DND-41 (cell line): ENCODE measurements around the gene ATP8A2.
"Not testable (repeated sequence)": the region's sequence is repeated elsewhere in the genome, so short reads cannot be mapped to it uniquely, and the experiment has no call there.

Source experiments
- ATAC-seq: fragments of 200-7000 bp; cut with Tn5 transposase; 3 replicates; pipeline ENCODE4 v1.9.1; 2021; ENCODE audit warnings: low read depth; ENCODE audit not compliant: insufficient read depth
- DNase-seq: peaks from one replicate; pipeline ENCODE4 v3.0.0-alpha.2; 2020
- H2AFZ ChIP-seq: 2 replicates; pipeline ENCODE4 v1.6.0; 2012; ENCODE audit warnings: low read depth, low read length
- H3K27ac ChIP-seq: 2 replicates; pipeline ENCODE4 v1.5.1; 2012; ENCODE audit warnings: low read length, inconsistent platforms
- H3K27me3 ChIP-seq: fragments of 200-600 bp; sonication (generic); 2 replicates; pipeline ENCODE4 v1.6.0; 2012; ENCODE audit warnings: low read length, mild to moderate bottlenecking, inconsistent platforms; ENCODE audit not compliant: insufficient read depth, poor library complexity
- H3K36me3 ChIP-seq: 2 replicates; pipeline ENCODE4 v1.5.1; 2012; ENCODE audit warnings: low read length, inconsistent platforms; ENCODE audit not compliant: insufficient read depth
- H3K4me1 ChIP-seq: 2 replicates; pipeline ENCODE4 v1.5.1; 2012; ENCODE audit warnings: mild to moderate bottlenecking, low read length; ENCODE audit not compliant: insufficient read depth
- H3K4me2 ChIP-seq: 2 replicates; pipeline ENCODE4 v1.6.0; 2012; ENCODE audit warnings: mild to moderate bottlenecking, moderate library complexity, low read length, inconsistent platforms; ENCODE audit not compliant: insufficient read depth
- H3K4me3 ChIP-seq, 2 experiments: fragments of 200-600 bp in 1 of 2; shearing (Covaris generic) in 1 of 2; 2 replicates each; pipeline ENCODE4 v1.5.1; 2012 to 2016; ENCODE audit warnings: inconsistent platforms in 2 of 2, low read length in 2 of 2, mild to moderate bottlenecking in 2 of 2, low read depth in 1 of 2, moderate library complexity in 1 of 2
- H3K79me2 ChIP-seq: 2 replicates; pipeline ENCODE4 v1.6.0; 2012; ENCODE audit warnings: low read length, inconsistent platforms; ENCODE audit not compliant: insufficient read depth
- H3K9ac ChIP-seq: 2 replicates; pipeline ENCODE4 v1.6.0; 2012; ENCODE audit warnings: low read depth, mild to moderate bottlenecking, inconsistent platforms, low read length, moderate library complexity
- H3K9me3 ChIP-seq: 2 replicates; pipeline ENCODE4 v1.5.1; 2012; ENCODE audit warnings: low read length, moderate library complexity, mild to moderate bottlenecking, inconsistent platforms; ENCODE audit not compliant: insufficient read depth, severe bottlenecking
- H4K20me1 ChIP-seq: 2 replicates; pipeline ENCODE4 v1.6.0; 2012; ENCODE audit warnings: low read length; ENCODE audit not compliant: insufficient read depth
- CTCF ChIP-seq: IDR thresholded peaks from 2 replicates; pipeline ENCODE4 v1.5.1; 2012; ENCODE audit warnings: borderline replicate concordance, low read length, moderate library complexity, mild to moderate bottlenecking; ENCODE audit not compliant: poor library complexity, severe bottlenecking; ENCODE audit errors: extremely low read depth
- EZH2 ChIP-seq: IDR thresholded peaks from 3 replicates; pipeline ENCODE4 v1.6.1; 2012; ENCODE audit warnings: borderline replicate concordance, low read depth, mild to moderate bottlenecking, moderate library complexity, low read length, inconsistent platforms; ENCODE audit not compliant: severe bottlenecking

ATP8A2 gene

DNA sequence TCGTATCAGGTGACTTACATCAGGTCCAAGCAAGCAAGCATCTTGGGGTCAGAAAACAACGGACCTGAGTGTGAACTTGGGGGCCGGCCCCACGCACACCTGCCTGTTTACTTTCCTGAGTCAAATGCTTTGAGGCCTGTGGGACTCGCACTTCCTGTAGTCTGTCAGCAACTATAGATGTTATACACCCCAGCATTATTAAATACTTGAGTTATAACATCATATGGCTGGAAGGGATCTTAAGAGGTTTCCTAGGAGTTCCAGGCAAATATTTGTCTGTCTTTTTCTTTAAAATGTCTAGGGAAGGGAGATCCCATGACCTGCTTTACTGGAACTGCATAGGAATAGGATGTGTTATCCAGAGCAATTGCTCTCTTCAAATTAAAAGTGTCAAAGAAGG, 399.4 kb downstream of the ATP8A2 start:
- H3K9me3 ChIP-seq, result no peaks in the 10 kb centered on the region
- peaks cover 13% of the 10 kb centered on the region for H3K4me1 ChIP-seq
- no peaks in the 10 kb centered on the region for H4K20me1 ChIP-seq
- no peak for DNase-seq
- ATAC-seq, result peak; percentile 66
- no peak overlapping the region for H3K4me3 ChIP-seq
- H3K4me2 ChIP-seq, result no peak overlapping the region
- H3K27ac ChIP-seq, result peak overlapping the region; percentile 52
- no peaks in the 10 kb centered on the region for H3K36me3 ChIP-seq
- no peaks in the 10 kb centered on the region for H3K79me2 ChIP-seq
- no peak overlapping the region for H3K9ac ChIP-seq
- no peaks in the 10 kb centered on the region for H3K27me3 ChIP-seq
- TF ChIP-seq EZH2 (no peak), CTCF (no peak)
- no peak overlapping the region; the same call in 1 of the 2 replicates for H2AFZ ChIP-seq

DNA sequence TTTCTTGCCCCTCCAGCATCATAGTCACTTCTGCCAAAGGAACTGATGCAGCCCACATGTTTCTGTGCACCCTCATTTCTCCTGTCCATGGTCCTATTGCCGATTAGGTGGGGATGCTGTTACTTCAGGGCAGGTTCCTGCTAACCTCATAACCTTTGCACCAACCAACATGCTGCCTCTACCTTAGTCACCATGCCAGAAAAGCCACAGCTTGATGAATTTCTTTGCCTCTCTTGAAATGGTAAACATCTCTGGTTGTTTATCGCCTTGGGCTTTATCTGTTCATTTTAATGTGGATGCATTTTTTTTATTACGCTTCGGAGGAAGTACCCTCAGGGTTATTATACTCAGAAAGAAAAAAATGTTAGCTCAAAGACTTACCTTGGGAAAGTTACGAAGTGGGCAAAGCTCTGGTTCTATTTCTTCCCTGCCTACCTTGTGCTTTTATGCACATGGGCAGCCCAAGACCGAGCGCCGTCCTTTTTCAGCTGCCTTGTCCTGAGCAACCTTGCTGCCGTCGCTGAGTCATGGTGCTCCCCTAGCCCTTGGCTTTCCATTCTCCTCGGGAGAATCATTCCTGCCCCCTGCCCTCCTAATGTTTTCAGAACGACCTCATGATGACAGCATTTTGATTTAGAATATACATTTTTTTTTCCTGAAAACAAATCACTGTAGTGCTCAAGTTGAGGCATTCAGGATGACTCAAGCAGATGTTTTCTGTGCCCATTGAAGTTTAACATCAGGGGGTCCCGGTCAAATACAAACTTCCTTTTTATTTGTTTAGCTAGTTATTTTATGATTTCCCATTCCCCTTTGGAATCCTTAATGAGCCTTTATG, 400.1 kb downstream of the ATP8A2 start:
- Histone ChIP-seq H3K4me3 (no peak overlapping the region), H3K79me2 (no peaks in the 10 kb centered on the region), H3K27me3 (no peaks in the 10 kb centered on the region), H3K9ac (no peak overlapping the region), H2AFZ (no peak overlapping the region), H3K4me1 (peaks cover 13% of the 10 kb centered on the region), H3K36me3 (no peaks in the 10 kb centered on the region), H3K27ac (no peak overlapping the region), H3K4me2 (no peak overlapping the region), H3K9me3 (no peaks in the 10 kb centered on the region), H4K20me1 (no peaks in the 10 kb centered on the region)
- no peak for TF ChIP-seq CTCF
- TF ChIP-seq EZH2, result no peak
- ATAC-seq (no peak), DNase-seq (no peak)

- H3K36me3 ChIP-seq, H3K27me3 ChIP-seq, H3K27ac ChIP-seq, ATAC-seq, DNase-seq, H4K20me1 ChIP-seq, H3K9ac ChIP-seq, H3K79me2 ChIP-seq, H3K9me3 ChIP-seq, H2AFZ ChIP-seq, H3K4me2 ChIP-seq, H3K4me3 ChIP-seq: not testable (repeated sequence)
- peaks cover 13% of the 10 kb centered on the region for H3K4me1 ChIP-seq
Measured at GRCh38 chr13:25772534-25772933, 400.8 kb downstream of the ATP8A2 start.

- not testable (repeated sequence) for ATAC-seq, H3K79me2 ChIP-seq, H2AFZ ChIP-seq, DNase-seq, H3K36me3 ChIP-seq, H3K9me3 ChIP-seq, H3K4me3 ChIP-seq, H3K4me2 ChIP-seq, H3K27me3 ChIP-seq, H4K20me1 ChIP-seq, H3K9ac ChIP-seq, H3K27ac ChIP-seq
- H3K4me1 ChIP-seq, result peaks cover 13% of the 10 kb centered on the region
Measured at GRCh38 chr13:25774056-25774455, 402.3 kb downstream of the ATP8A2 start.
